ENCODE data around the gene PEX19.

The PEX19 gene

GRCh38 chr1:160239582-160240299, 45.2 kb downstream of the PEX19 start:
- no peak for DNase-seq (ENCODE audit: extremely low read depth in 1 of 2, low read depth in 1 of 2)

- no peak for DNase-seq (ENCODE audit: extremely low read depth in 1 of 2, low read depth in 1 of 2)
These were observed 46.5 kb downstream of the PEX19 start for GRCh38 chr1:160238408-160238807.

DNA sequence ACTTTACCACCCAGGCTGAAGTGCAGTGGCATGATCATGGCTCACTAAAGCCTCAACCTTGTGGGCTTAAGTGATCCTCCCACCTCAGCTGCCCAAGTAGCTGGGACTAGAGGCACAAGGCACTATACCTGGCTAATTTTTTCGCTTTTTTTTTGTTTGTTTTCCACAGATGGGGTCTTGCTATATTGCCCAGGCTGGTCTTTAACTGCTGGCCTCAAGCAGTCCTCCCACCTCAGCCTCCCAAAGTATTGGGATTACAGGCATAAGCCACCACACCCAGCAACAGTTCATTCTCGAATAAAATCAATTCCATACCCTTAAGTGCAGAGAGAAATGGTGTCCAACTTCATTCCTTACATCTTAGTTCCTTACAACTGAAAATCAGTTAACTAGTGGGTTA, 47.4 kb downstream of the PEX19 start:
- DNase-seq (ENCODE audit: extremely low read depth in 1 of 2, low read depth in 1 of 2), result no peak

- DNase-seq (ENCODE audit: extremely low read depth in 1 of 2, low read depth in 1 of 2), result no peak
These were observed 48.1 kb downstream of the PEX19 start for GRCh38 chr1:160236806-160237205.

DNA sequence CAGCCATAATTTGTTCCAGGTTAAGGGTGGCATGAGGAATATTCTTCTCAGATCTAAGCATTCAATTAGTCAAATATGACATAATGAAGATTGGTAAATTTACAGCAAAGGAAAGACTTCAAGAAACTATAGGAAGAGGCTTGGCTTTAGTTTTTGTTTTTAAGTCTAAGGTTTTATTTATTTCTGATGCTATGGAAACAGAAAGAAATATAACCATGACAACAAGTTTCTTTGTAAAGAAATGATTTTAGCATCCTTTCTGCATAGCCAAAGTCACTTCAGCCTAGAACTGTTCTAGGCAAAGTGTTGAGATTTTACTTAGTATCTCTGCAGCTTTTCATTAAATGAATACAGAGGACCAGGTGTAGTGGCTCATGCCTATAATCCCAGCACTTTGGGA, 52.0 kb downstream of the PEX19 start:
- no peak for DNase-seq (ENCODE audit: extremely low read depth in 1 of 2, low read depth in 1 of 2)

- no peak for DNase-seq (ENCODE audit: extremely low read depth in 1 of 2, low read depth in 1 of 2)
These were observed 56.5 kb downstream of the PEX19 start for GRCh38 chr1:160228431-160228830.

DNA sequence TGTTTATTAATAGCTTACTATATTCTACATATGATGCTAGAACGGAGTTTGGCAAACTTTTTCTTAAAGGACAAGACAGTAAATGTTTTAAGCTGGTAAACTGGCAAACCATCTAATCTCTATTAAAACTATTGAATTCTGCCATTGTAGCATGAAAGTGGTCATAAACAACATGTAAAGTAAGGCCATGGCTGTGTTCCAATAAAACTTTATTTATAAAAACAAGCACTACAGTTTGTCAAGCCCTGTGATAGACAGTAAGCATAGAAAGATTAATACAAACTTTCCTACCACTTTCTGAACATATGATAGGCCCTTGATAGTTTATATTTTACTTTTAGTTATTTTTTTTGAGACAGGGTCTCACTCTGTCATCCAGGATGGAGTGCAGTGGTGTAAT, 57.4 kb downstream of the PEX19 start:
- DNase-seq (ENCODE audit: extremely low read depth in 1 of 2, low read depth in 1 of 2), result no peak

DNA sequence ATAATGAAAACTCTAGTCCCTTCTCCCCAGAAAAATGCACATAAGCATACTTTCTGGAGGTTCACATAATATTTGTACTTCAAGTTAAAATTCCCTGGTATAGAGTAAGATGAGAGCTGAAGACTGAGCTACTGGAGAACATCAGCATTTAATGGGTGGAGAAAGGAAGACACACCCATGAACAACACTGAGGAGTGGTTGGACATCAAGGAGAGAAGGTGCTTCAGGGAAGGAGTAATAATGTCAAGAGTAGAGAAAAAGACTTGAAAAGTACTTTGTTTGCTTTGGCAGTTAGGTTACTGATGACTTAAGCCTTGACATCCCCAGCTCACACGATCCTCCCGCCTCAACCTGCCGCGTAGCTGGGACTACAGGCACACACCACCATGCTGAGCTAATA, 57.9 kb downstream of the PEX19 start:
- DNase-seq (ENCODE audit: extremely low read depth in 1 of 2, low read depth in 1 of 2), result no peak
